IMR-90 (cell line): Measurements from ENCODE around the gene JAKMIP1. TPM values are rescaled to one million over a fixed set of nuclear protein-coding genes. Genes with fewer than 3 reads are reported as not detected.

Source experiments
- polyA plus RNA-seq, 3 experiments: library from polyadenylated mRNA; depleted of rRNA; stranded (reverse); fragments of >200 nt; gene quantifications; 2 replicates each; pipeline ENCODE4 v1.2.3, GENCODE V29; 2012; ENCODE audit warnings: low replicate concordance in 1 of 3
- total RNA-seq: library from RNA; depleted of rRNA; stranded (reverse); fragments of >200 nt; gene quantifications from 2 replicates; pipeline ENCODE4 v1.2.3, GENCODE V29; 2012
- TF ChIP-seq, protein P1 (sequence below): fragments of 150-350 bp; IDR thresholded peaks from 2 replicates; pipeline ENCODE4 v1.6.1; 2016; ENCODE audit warnings: low read depth, mild to moderate bottlenecking, low read length, moderate library complexity, borderline replicate concordance

JAKMIP1 gene
- total and polyA plus RNA-seq, 2 of the 4 experiments (the other 2 are of a cell fraction), result not detected

DNA sequence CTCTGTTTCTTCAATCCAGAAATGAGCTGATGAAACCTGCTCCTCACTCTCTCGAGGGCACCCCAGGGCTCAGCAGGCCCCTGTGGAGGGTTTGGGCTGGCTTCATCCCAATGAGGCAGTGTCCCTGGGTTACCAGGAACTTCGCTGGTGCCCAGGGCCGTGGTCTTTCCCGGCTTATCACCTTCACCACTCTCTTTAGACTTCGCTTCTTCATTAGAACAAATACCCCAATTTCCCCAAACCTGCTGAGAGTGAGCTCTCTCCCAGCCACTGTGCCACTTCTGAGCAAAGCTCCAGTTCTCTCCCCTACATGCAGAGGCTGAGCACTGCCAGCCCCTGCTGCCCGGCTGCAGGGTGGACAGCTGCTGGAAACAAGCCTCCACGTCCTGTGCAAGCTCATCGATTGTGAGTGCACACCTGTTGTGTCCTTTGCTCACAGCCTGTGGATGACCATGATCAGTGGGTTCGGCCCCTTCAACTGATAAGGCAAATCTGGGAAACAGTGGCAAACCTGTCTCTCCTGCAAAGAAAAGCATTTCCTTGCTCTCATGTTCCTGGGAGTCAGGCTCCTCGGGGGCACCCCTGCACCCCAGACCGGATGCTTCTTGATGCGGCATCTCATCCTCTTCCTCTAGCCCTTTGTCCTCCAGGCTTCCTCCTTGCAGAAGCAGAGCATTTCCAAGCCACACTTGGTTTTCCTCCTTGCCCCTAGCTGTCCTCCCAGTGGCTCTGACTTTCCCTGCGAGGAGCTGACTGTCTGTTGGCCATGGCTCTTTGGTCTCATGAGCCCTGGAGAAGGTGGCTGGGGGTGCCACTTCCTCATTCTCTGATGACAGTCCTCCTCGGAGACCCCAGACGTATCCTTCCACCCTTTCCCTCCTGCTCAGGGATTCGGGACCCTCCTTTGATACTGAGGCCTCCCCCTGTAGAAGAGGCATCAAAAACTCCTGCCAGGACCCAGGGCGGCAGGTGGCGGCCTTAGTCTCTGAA lies 210.8 kb downstream of the JAKMIP1 start (continued):
- TF ChIP-seq, protein P1, sequence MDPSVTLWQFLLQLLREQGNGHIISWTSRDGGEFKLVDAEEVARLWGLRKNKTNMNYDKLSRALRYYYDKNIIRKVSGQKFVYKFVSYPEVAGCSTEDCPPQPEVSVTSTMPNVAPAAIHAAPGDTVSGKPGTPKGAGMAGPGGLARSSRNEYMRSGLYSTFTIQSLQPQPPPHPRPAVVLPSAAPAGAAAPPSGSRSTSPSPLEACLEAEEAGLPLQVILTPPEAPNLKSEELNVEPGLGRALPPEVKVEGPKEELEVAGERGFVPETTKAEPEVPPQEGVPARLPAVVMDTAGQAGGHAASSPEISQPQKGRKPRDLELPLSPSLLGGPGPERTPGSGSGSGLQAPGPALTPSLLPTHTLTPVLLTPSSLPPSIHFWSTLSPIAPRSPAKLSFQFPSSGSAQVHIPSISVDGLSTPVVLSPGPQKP, result no peak
